KMS-11 (cell line): Measurements from ENCODE around the gene BMPR2.

Experiments
- H2AFZ ChIP-seq: fragments of 200-600 bp; sonication (generic); 2 replicates; pipeline ENCODE4 v1.6.1; 2016; ENCODE audit warnings: antibody characterized with exemption, mixed run types, low read depth
- H3K27ac ChIP-seq: fragments of 200-600 bp; sonication (generic); 2 replicates; pipeline ENCODE4 v1.6.1; 2016; ENCODE audit warnings: mild to moderate bottlenecking, mixed run types
- H3K27me3 ChIP-seq: fragments of 200-600 bp; sonication (generic); 2 replicates; pipeline ENCODE4 v1.6.1; 2017; ENCODE audit warnings: mild to moderate bottlenecking, low read depth, mixed run types, moderate library complexity; ENCODE audit not compliant: insufficient read depth
- H3K36me3 ChIP-seq: fragments of 200-600 bp; sonication (generic); 2 replicates; pipeline ENCODE4 v1.6.1; 2017; ENCODE audit warnings: mild to moderate bottlenecking, mixed run types; ENCODE audit not compliant: insufficient read depth
- H3K4me1 ChIP-seq: fragments of 200-600 bp; sonication (generic); 2 replicates; pipeline ENCODE4 v1.6.1; 2016; ENCODE audit warnings: mild to moderate bottlenecking, low read depth, mixed run types; ENCODE audit not compliant: poor library complexity, severe bottlenecking
- H3K4me2 ChIP-seq: fragments of 200-600 bp; sonication (generic); 2 replicates; pipeline ENCODE4 v1.7.0; 2016; ENCODE audit warnings: mild to moderate bottlenecking, mixed run types
- H3K4me3 ChIP-seq: fragments of 200-600 bp; sonication (generic); IDR thresholded peaks from 2 replicates; pipeline ENCODE4 v1.6.1; 2017; ENCODE audit warnings: low read depth, low read length, mixed read lengths; ENCODE audit not compliant: insufficient read depth
- H3K79me2 ChIP-seq: fragments of 200-600 bp; sonication (generic); 2 replicates; pipeline ENCODE4 v1.6.1; 2016; ENCODE audit warnings: low read depth, mixed run types; ENCODE audit not compliant: insufficient read depth
- H3K9ac ChIP-seq: fragments of 200-600 bp; sonication (generic); 2 replicates; pipeline ENCODE4 v1.6.1; 2016; ENCODE audit warnings: mild to moderate bottlenecking, mixed run types
- H4K20me1 ChIP-seq: fragments of 200-600 bp; sonication (generic); 2 replicates; pipeline ENCODE4 v1.6.1; 2016; ENCODE audit warnings: mild to moderate bottlenecking, mixed run types; ENCODE audit not compliant: insufficient read depth
- TF ChIP-seq, protein P1 (sequence below): fragments of 200-600 bp; sonication (generic); conservative IDR thresholded peaks from 2 replicates; pipeline ENCODE4 v1.6.1; 2017; ENCODE audit warnings: low read depth, mild to moderate bottlenecking, antibody characterized with exemption, low read length, moderate library complexity, mixed read lengths

Gene BMPR2

DNA sequence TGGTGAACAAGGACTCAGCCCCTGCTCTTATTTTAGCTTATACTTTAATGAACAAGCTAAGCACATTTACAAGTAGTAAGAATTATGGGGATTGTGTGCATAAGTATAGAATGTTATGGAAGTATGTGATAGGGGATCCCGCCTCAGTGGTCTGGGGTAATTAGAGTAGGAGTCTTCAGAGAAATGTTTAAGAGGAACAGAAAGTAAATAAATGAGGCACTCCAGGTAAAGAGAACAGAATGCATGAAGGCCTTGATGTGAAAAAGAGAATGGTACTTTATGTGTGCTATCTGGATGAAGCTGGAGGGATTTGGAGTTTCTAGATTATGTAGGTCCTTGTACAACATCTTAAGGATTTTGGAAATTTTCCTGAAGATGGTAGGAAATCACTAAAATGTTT, 76.6 kb downstream of the BMPR2 start:
- Histone ChIP-seq H3K36me3 (no peaks in the 10 kb centered on the region), H3K4me1 (no peaks in the 10 kb centered on the region), H4K20me1 (no peaks in the 10 kb centered on the region), H2AFZ (no peak overlapping the region), H3K9ac (no peak overlapping the region), H3K27me3 (no peaks in the 10 kb centered on the region), H3K79me2 (no peaks in the 10 kb centered on the region), H3K27ac (no peak overlapping the region), H3K4me2 (no peak overlapping the region), H3K4me3 (no peak overlapping the region)
- TF ChIP-seq, protein P1, sequence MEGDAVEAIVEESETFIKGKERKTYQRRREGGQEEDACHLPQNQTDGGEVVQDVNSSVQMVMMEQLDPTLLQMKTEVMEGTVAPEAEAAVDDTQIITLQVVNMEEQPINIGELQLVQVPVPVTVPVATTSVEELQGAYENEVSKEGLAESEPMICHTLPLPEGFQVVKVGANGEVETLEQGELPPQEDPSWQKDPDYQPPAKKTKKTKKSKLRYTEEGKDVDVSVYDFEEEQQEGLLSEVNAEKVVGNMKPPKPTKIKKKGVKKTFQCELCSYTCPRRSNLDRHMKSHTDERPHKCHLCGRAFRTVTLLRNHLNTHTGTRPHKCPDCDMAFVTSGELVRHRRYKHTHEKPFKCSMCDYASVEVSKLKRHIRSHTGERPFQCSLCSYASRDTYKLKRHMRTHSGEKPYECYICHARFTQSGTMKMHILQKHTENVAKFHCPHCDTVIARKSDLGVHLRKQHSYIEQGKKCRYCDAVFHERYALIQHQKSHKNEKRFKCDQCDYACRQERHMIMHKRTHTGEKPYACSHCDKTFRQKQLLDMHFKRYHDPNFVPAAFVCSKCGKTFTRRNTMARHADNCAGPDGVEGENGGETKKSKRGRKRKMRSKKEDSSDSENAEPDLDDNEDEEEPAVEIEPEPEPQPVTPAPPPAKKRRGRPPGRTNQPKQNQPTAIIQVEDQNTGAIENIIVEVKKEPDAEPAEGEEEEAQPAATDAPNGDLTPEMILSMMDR = no peak

DNA sequence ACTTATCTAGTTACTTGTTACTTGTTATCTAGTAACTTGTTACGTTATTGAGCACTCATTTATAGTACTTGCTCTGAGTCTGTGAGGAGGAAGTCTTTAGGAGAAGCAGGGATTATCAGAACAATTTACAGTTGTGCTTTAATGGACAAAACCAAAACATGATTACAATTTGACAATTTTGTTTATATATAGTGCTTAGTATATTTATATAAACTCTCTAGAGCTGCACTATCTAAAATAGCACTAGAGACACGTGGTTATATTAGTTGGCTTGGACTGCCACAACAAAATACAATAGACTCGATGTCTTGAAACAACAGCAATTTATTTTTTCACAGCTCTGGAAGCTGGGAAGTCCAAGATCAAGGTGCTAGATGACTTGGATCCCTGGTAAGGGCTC, 78.4 kb downstream of the BMPR2 start:
- no peak overlapping the region for H3K4me2 ChIP-seq
- no peaks in the 10 kb centered on the region for H3K36me3 ChIP-seq
- no peak overlapping the region for H3K4me3 ChIP-seq
- H2AFZ ChIP-seq = no peak overlapping the region
- H3K79me2 ChIP-seq = no peaks in the 10 kb centered on the region
- TF ChIP-seq, protein P1 = no peak
- no peaks in the 10 kb centered on the region for H3K27me3 ChIP-seq
- no peak overlapping the region for H3K9ac ChIP-seq
- H4K20me1 ChIP-seq = no peaks in the 10 kb centered on the region
- no peak overlapping the region for H3K27ac ChIP-seq
- no peaks in the 10 kb centered on the region for H3K4me1 ChIP-seq

DNA sequence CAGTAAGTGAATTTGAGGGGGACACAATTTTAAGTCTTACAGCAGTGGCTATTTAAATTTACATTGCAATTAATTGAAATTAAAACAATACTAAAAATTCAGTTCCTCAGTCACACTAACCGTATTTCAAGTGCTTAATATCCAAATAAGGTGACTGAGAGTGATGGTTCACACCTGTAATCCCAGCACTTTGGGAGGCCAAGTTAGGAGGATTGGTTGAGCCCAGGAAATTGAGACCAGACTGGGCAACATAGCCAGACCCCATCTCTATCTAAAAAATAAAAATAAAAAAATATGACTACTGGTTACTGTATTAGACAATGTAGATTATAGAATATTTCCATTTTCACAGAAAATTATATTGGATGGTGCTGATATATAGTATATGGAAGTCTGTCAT, 79.0 kb downstream of the BMPR2 start:
- Histone ChIP-seq H3K27me3 (no peaks in the 10 kb centered on the region), H3K79me2 (no peaks in the 10 kb centered on the region), H3K4me3 (no peak overlapping the region), H3K27ac (no peak overlapping the region), H3K9ac (no peak overlapping the region), H2AFZ (no peak overlapping the region), H3K4me1 (no peaks in the 10 kb centered on the region), H4K20me1 (no peaks in the 10 kb centered on the region), H3K4me2 (no peak overlapping the region), H3K36me3 (no peaks in the 10 kb centered on the region)
- TF ChIP-seq, protein P1 = no peak

DNA sequence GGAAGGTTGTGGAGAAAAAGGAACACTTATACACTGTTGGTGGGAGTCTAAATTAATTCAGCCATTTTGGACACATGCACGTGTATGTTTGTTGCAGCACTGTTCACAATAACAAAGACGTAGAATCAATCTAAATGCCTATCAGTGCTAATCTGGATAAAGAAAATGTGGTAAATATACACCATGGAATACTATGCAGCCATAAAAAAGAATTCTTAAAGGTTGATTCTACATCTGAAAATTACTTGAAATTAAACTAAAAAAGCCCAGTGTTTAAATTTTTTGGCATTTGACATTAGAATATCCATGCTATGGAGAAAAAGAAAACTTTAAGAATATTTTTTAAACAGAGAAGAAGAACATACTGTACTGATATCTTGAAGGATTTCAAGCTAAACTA, 84.0 kb downstream of the BMPR2 start:
- Histone ChIP-seq H3K4me3 (no peak overlapping the region), H3K9ac (no peak overlapping the region), H2AFZ (no peak overlapping the region), H3K4me2 (no peak overlapping the region), H3K36me3 (no peaks in the 10 kb centered on the region), H3K27me3 (no peaks in the 10 kb centered on the region), H3K79me2 (no peaks in the 10 kb centered on the region), H4K20me1 (no peaks in the 10 kb centered on the region), H3K27ac (no peak overlapping the region), H3K4me1 (no peaks in the 10 kb centered on the region)
- TF ChIP-seq, protein P1 = no peak

DNA sequence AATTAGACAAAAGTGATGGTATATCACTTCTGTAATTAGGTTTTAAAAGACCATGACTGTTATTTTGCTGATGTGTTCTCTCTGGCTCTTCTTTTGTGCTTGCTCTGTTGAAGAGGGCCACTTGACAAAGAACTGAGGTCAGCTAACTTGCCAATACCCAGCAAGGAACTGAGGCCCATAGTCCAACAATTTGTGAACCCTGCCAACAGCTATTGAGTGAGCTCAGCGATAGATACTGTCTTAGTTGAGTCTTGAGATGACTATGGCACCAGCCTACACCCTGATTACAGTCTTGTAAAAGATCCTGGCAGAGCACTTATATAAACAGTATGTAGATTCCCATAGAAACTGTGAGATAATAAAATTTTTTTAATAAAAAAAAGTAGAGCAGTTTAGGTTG, 103.0 kb downstream of the BMPR2 start:
- H3K36me3 ChIP-seq = no peaks in the 10 kb centered on the region
- H3K79me2 ChIP-seq = no peaks in the 10 kb centered on the region
- H3K27me3 ChIP-seq = no peaks in the 10 kb centered on the region
- TF ChIP-seq, protein P1 = no peak
- no peak overlapping the region for H3K9ac ChIP-seq
- no peak overlapping the region for H3K4me3 ChIP-seq
- no peaks in the 10 kb centered on the region for H4K20me1 ChIP-seq
- no peak overlapping the region for H2AFZ ChIP-seq
- no peaks in the 10 kb centered on the region for H3K4me1 ChIP-seq
- H3K4me2 ChIP-seq = no peak overlapping the region
- no peak overlapping the region for H3K27ac ChIP-seq
